Glutamatergic neuron (in vitro differentiated cells): ENCODE results near the gene SMOC2. TPM values are rescaled to one million over a fixed set of nuclear protein-coding genes. Genes with fewer than 3 reads are reported as not detected.

ENCODE experiments used
- DNase-seq: peaks from one replicate; pipeline ENCODE4 v3.0.0; 2022
- H3K27ac Mint-ChIP-seq: one replicate; pipeline ENCODE4 v1.8.0; 2020; ENCODE audit warnings: mild to moderate bottlenecking, mixed read lengths, inconsistent platforms; ENCODE audit not compliant: unreplicated experiment
- H3K27me3 Mint-ChIP-seq: one replicate; pipeline ENCODE4 v1.8.0; 2020; ENCODE audit warnings: mild to moderate bottlenecking, moderate library complexity, mixed read lengths, inconsistent platforms; ENCODE audit not compliant: unreplicated experiment
- H3K36me3 Mint-ChIP-seq: one replicate; pipeline ENCODE4 v1.8.0; 2020; ENCODE audit warnings: mild to moderate bottlenecking, mixed read lengths, inconsistent platforms; ENCODE audit not compliant: unreplicated experiment
- H3K4me1 Mint-ChIP-seq: one replicate; pipeline ENCODE4 v1.8.0; 2020; ENCODE audit warnings: mild to moderate bottlenecking, low read depth, mixed read lengths, inconsistent platforms; ENCODE audit not compliant: unreplicated experiment
- H3K4me3 Mint-ChIP-seq: one replicate; pipeline ENCODE4 v1.8.0; 2020; ENCODE audit warnings: mild to moderate bottlenecking, mixed read lengths, inconsistent platforms; ENCODE audit not compliant: unreplicated experiment
- H3K9me3 Mint-ChIP-seq: one replicate; pipeline ENCODE4 v1.8.0; 2020; ENCODE audit warnings: mild to moderate bottlenecking, moderate library complexity, mixed read lengths, inconsistent platforms; ENCODE audit not compliant: unreplicated experiment
- CTCF ChIP-seq: fragments of 200-600 bp; sonication (generic); IDR thresholded peaks from one replicate; pipeline ENCODE4 v1.5.0; 2021; ENCODE audit not compliant: partially characterized antibody, unreplicated experiment
- total RNA-seq: library from RNA; stranded (reverse); fragmentation: NEBNext Ultra II Directional; extraction: Animal tissue kit (Norgen Biotek cat#: 25700); gene quantifications from one replicate; pipeline ENCODE4 v1.2.1, GENCODE V29; 2021; ENCODE audit not compliant: unreplicated experiment

Gene SMOC2
- total RNA-seq, 1 donor from 2014 or later, result 0.44 TPM

GRCh38 chr6:168574075-168574698 lies 133.2 kb downstream of the SMOC2 start:
- peaks cover 7% of the 10 kb centered on the region for H3K36me3 Mint-ChIP-seq
- peaks cover 5% of the 10 kb centered on the region for H3K9me3 Mint-ChIP-seq
- H3K4me1 Mint-ChIP-seq, result peaks cover 3% of the 10 kb centered on the region
- DNase-seq, result no peak
- H3K27me3 Mint-ChIP-seq, result no peaks in the 10 kb centered on the region
- no peak overlapping the region for H3K27ac Mint-ChIP-seq
- no peak overlapping the region for H3K4me3 Mint-ChIP-seq
- no peak for TF ChIP-seq CTCF

- no peak for DNase-seq
- no peak for TF ChIP-seq CTCF
- H3K27ac Mint-ChIP-seq, result no peak overlapping the region
Observed at GRCh38 chr6:168574699-168575195, 133.8 kb downstream of the SMOC2 start.

GRCh38 chr6:168575346-168576098 lies 134.5 kb downstream of the SMOC2 start:
- DNase-seq, result no peak
- Mint-ChIP-seq H3K4me1 (peaks cover 3% of the 10 kb centered on the region), H3K27me3 (no peaks in the 10 kb centered on the region), H3K9me3 (peaks cover 5% of the 10 kb centered on the region), H3K36me3 (peaks cover 7% of the 10 kb centered on the region), H3K27ac (no peak overlapping the region), H3K4me3 (no peak overlapping the region)
- no peak for TF ChIP-seq CTCF

More at GRCh38 chr6:168574699-168575195, 133.8 kb downstream of the SMOC2 start:
- Mint-ChIP-seq H3K4me3 (no peak overlapping the region), H3K4me1 (peaks cover 3% of the 10 kb centered on the region), H3K27me3 (no peaks in the 10 kb centered on the region), H3K36me3 (peaks cover 7% of the 10 kb centered on the region), H3K9me3 (peaks cover 5% of the 10 kb centered on the region)

- Mint-ChIP-seq H3K4me3 (no peak overlapping the region), H3K9me3 (peaks cover 5% of the 10 kb centered on the region), H3K27me3 (no peaks in the 10 kb centered on the region), H3K4me1 (peaks cover 3% of the 10 kb centered on the region), H3K36me3 (peaks cover 7% of the 10 kb centered on the region), H3K27ac (no peak overlapping the region)
- no peak for TF ChIP-seq CTCF
- DNase-seq, result no peak
Observed at GRCh38 chr6:168576388-168576787, 135.4 kb downstream of the SMOC2 start.

GRCh38 chr6:168577496-168577895 lies 136.5 kb downstream of the SMOC2 start:
- Mint-ChIP-seq H3K27ac (no peak overlapping the region), H3K36me3 (peaks cover 7% of the 10 kb centered on the region), H3K9me3 (peaks cover 5% of the 10 kb centered on the region), H3K27me3 (no peaks in the 10 kb centered on the region), H3K4me3 (no peak overlapping the region), H3K4me1 (peaks cover 3% of the 10 kb centered on the region)
- DNase-seq, result no peak
- no peak for TF ChIP-seq CTCF
